Sciatic nerve (tissue), 2 donors: ENCODE measurements around the gene MTFR1L. TPM values are rescaled to one million over a fixed set of nuclear protein-coding genes. Genes with fewer than 3 reads are reported as not detected.
A peak's percentile ranks its signal among the peaks of the same experiment; 100 is the strongest.
"Not testable (repeated sequence)": the region's sequence is repeated elsewhere in the genome, so short reads cannot be mapped to it uniquely, and the experiment has no call there.

Experiments
- ATAC-seq: fragments of 200-7000 bp; cut with Tn5 transposase; one replicate; pipeline ENCODE4 v1.9.1; 2020; ENCODE audit warnings: mild to moderate bottlenecking, moderate library complexity
- DNase-seq: peaks from one replicate; pipeline ENCODE4 v3.0.0-alpha.2; 2020; ENCODE audit warnings: low spot score
- intact Hi-C: fragments of 100-400 bp; cut with DNase I; formaldehyde crosslinking; loops from one replicate; pipeline ENCODE4 v1.14.2; 2022
- total RNA-seq: library from RNA; stranded (reverse); fragmentation: NEBNext Ultra II Directional; extraction: Animal tissue kit (Norgen Biotek cat#: 25700); gene quantifications from one replicate; pipeline ENCODE4 v1.2.1, GENCODE V29; 2021
- donor health status: DM: no; HTN: no; CAD: no.
- donor health status: DM: no; HTN: no; CAD: no.

Gene MTFR1L
- total RNA-seq, 1 donor from 2014 or later: 65.4 TPM

GRCh38 chr1:25816112-25816718 lies 3.5 kb upstream of the MTFR1L start:
- no peak for DNase-seq
- ATAC-seq: no peak
- intact Hi-C loops: no loop called here

DNA sequence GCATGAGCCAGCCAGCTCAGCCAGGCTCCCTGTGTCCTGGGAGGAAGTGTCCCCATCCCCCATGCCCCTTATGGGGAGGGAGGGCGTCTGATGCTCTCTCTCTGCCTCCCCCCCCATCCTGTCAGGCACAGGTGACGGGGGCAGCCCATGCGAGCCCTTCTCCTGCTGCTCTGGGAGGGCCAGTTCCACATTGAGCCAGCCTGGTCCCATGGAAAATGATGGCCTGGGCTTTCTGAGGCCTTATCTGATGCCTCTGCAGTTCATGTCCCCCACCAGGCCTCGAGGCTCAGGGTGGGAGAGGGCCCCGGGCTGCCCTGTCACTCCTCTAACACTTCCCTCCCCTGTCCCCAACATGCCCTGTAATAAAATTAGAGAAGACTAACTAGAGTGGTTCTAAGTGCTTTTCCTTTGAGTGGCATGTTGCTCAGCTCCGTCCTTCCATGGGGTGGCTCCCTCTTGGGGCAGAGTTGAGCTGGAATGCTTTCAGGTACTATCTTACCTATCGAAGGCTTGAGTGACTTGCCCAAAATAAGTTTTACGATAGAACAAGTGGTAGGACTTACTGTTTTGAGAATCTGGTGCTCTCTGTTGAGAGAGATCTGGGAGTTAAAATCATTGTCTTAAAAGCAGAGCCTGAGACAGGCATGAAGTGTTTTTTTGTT lies 1.8 kb upstream of the MTFR1L start:
- intact Hi-C loops: no loop called here
- DNase-seq (no peak), ATAC-seq (no peak)

- DNase-seq: no peak
- intact Hi-C loops: no loop called here
- no peak for ATAC-seq
These were observed 1.2 kb upstream of the MTFR1L start for GRCh38 chr1:25818569-25818968.

GRCh38 chr1:25820247-25821111 lies 725 bp downstream of the MTFR1L start:
- intact Hi-C loops: no loop called here
- DNase-seq (peak; percentile 65), ATAC-seq (peak; percentile 42)

DNA sequence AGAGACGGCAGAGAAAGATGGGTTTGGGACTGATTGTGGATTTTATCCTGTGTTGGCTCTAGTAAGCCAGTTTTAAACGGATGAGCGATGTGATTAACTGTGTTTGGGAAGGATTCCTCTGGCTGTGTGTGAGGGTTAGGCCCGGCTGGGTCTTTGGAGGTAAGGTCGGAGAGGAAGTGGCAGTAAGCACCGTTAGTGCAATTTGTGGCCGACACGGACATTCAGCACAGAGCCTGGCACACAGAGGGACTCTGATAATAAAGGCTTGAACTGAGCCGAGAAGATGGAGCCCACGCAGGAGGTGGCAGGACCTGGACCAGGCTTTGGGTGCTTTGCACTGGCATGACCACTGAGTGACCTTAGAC lies 1.3 kb downstream of the MTFR1L start:
- ATAC-seq: no peak
- intact Hi-C loops: no loop called here

GRCh38 chr1:25821630-25822091 lies 1.9 kb downstream of the MTFR1L start:
- intact Hi-C loops: no loop called here
- ATAC-seq (no peak), DNase-seq (no peak)

More for the DNA sequence above, 1.3 kb downstream of the MTFR1L start:
- no peak for DNase-seq

DNA sequence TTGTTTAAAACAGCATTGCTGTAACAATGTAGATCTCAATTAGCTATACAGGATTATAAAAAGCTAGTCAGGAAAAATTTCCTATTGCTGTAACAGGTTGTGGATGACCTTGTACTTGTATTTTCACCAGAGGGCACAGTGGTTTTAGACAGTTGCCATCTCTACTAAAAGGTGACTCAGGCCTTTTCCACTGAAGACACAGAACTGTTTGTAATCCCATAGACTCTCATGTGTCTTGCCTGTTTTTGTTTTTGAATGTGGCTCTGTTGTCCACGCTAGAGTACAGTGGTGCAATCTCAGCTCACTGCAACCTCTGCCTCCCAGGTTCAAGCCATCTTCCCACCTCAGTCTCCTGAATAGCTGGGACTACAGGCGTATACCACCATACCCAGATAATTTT lies 5.9 kb downstream of the MTFR1L start:
- intact Hi-C loops: no loop called here
- ATAC-seq: no peak

DNA sequence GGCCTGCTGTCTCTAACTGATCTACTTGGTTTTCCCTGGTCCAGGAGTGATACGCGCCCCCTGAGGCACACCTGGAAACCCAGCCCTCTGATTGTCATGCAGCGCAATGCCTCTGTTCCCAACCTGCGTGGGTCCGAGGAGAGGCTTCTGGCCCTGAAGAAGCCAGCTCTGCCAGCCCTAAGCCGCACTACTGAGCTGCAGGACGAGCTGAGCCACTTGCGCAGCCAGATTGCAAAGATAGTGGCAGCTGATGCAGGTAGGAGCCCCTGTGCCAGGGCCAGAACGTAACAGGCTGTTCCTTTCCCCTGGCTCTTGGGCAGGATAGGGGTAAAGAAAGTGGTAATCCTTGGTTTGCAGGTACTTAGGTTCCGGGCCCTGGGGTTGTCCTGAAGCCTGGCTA lies 6.8 kb downstream of the MTFR1L start:
- intact Hi-C loops: no loop called here
- no peak for ATAC-seq
- DNase-seq: no peak

More for the DNA sequence above, 5.9 kb downstream of the MTFR1L start:
- DNase-seq: no peak

DNA sequence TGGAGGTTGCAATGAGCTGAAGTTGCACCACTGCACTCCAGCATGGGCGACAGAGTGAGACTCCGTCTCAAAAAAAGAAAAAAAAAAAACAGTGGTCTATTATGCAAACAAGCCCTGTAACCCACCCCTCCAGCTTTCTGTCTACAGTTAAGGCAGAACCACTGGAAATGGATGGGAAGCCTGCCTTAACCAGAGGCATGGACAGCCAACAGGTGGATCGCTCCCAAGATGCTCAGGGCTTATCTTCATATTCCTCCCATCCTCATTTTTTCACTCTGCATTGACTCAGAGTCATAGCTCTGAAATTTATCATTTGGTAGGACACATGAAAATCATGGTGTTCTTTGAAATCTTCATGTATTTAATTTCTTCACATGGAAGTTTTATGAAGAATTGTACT lies 8.7 kb downstream of the MTFR1L start:
- intact Hi-C loops: no loop called here
- ATAC-seq: no peak
- no peak for DNase-seq

DNA sequence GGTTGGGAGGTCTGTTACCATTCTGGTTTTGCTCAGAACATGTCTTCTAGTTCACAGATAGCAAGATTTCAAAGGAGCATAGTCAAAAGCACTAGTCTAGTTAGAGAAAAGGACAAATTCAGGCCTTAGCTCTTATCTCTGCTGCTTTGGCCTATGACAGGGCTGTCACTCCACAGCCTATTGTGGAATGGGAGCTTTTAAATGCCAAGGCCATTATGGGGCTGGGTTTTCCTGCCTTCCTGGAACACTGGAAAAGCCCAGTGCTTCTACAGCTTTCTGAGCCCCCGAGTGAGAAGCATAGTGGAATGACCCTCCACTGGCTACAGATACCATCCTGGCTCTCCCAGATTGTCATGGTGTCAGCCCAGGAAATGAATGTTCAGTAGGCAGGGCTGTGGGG lies 9.3 kb downstream of the MTFR1L start:
- DNase-seq: no peak
- no peak for ATAC-seq
- intact Hi-C loops: no loop called here

DNA sequence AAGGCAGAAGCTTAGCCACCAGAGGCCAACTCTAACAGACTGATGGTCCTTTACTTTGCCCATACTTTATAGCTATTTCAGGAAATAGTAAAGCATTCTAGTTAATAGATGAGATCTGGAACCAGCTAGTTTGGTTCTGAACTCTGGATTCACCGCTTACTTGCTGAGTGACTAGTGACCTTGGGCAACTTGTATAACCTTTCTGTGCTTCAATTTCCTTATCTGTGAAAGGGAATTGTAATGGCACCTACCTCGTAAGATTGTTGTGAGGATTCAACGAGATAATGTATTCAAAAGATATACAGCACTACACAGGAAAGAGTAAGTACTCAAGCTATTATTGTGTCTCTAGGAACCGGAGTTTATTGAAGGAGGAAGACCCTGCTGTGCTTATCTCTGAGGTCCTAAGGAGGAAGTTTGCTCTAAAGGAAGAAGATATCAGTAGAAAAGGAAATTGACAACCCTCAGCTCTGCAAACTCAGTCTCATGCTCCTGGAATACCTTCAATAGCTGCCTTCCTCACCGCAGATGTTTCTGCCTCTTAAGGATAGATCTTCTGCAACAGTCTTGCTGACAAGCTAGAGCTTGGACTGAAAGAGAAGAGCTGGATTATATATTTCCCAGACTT lies 11.9 kb downstream of the MTFR1L start:
- DNase-seq: no peak
- intact Hi-C loops: no loop called here
- no peak for ATAC-seq

GRCh38 chr1:25832336-25833037 lies 12.7 kb downstream of the MTFR1L start:
- intact Hi-C loops: no loop called here
- ATAC-seq (no peak), DNase-seq (no peak)

GRCh38 chr1:25833158-25833557 lies 13.4 kb downstream of the MTFR1L start:
- no peak for DNase-seq
- ATAC-seq: no peak
- intact Hi-C loops: no loop called here

DNA sequence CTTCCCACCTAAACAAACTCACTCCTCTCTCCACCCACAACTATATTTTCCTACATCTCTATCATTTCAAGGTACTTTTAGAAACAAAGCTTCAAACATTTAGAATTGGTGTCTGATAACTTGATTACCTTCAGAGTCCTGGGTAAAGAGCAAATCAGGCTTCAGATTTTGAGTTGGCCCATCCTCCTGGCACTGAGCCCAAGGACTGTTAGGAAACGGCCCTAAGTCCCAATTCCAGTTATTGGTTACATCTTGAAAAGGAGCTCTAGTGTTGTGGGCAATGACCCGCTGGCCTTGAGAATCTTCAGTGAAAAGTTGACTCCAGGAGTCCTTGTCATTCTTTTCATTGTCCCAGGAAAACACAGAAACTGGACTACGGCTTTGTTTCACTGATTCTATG lies 15.1 kb downstream of the MTFR1L start:
- DNase-seq (no peak), ATAC-seq (peak; percentile 36)
- intact Hi-C loops: no loop called here

GRCh38 chr1:25836695-25837094 lies 16.9 kb downstream of the MTFR1L start:
- DNase-seq (no peak), ATAC-seq (no peak)
- intact Hi-C loops: no loop called here

- DNase-seq: no peak
- ATAC-seq: no peak
- intact Hi-C loops: no loop called here
These were observed 17.6 kb downstream of the MTFR1L start for GRCh38 chr1:25837262-25837875.

GRCh38 chr1:25839808-25840207 lies 20.1 kb downstream of the MTFR1L start:
- ATAC-seq, DNase-seq, intact Hi-C loops: not testable (repeated sequence)

DNA sequence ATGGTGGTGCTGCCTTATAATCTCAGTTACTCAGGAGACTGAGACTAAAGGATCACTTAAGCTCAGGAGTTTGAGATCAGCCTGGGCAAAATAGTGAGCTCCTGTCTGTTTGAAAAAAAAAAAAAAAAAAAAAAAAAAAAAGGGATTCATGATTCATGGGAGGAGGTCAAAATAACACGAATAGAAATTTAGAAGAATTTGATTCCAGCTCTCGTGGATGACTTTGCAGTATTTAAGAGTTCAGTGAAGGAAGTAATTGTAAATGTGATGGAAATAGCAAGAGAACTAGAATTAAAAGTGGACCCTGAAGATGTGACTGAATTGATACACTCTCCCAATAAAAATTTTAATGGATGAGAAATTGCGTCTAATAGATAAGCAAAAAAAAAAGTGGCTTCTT lies 23.7 kb downstream of the MTFR1L start:
- ATAC-seq: no peak
- intact Hi-C loops: no loop called here
- no peak for DNase-seq
